IMR-90 (cell line): Measurements from ENCODE around the gene HDAC10. TPM values are rescaled to one million over a fixed set of nuclear protein-coding genes. Genes with fewer than 3 reads are reported as not detected.

Experiments
- ATAC-seq: fragments of 200-7000 bp; cut with Tn5 transposase; 2 replicates; pipeline ENCODE4 v1.9.1; 2020; ENCODE audit warnings: low read depth, mild to moderate bottlenecking, moderate library complexity
- BruUV-seq: library from RNA; stranded (reverse); fragments of 400-500 nt; replicated peaks from 2 replicates; lab custom pipeline; 2021; lab: Mats Ljungman, UMichigan
- CTCF ChIA-PET: fragments of 300-600 bp; formaldehyde crosslinking; extraction: SDS; loops from one replicate; lab custom pipeline; 2021; ENCODE audit warnings: antibody characterized with exemption; lab: Yijun Ruan, JAX
- POLR2A ChIA-PET: fragments of 300-600 bp; sonication (Branson Sonifier 250); formaldehyde crosslinking; loops from one replicate; lab custom pipeline; 2022; ENCODE audit warnings: antibody characterized with exemption; ENCODE audit not compliant: unreplicated experiment; lab: Charles Lee
- DNase-seq: peaks from one replicate; pipeline ENCODE4 v3.0.0; 2013
- H2AFZ ChIP-seq: replicated peaks from 2 replicates; pipeline ENCODE3; 2013; ENCODE audit warnings: low read length, mild to moderate bottlenecking; ENCODE audit not compliant: poor library complexity
- H2AK5ac ChIP-seq: 2 replicates; pipeline ENCODE4 v1.6.1; 2013; ENCODE audit warnings: low read depth, low read length, inconsistent platforms
- H2AK9ac ChIP-seq: replicated peaks from 2 replicates; pipeline ENCODE3; 2013; ENCODE audit warnings: mild to moderate bottlenecking, low read depth, low read length, moderate library complexity; ENCODE audit not compliant: poor library complexity
- H2BK120ac ChIP-seq: 2 replicates; pipeline ENCODE4 v1.6.1; 2013; ENCODE audit warnings: low read depth, low read length, inconsistent platforms
- H2BK15ac ChIP-seq: 3 replicates; pipeline ENCODE4 v1.6.1; 2013; ENCODE audit warnings: low read depth, low read length, inconsistent platforms
- H2BK20ac ChIP-seq: 2 replicates; pipeline ENCODE4 v1.6.1; 2013; ENCODE audit warnings: low read depth, mild to moderate bottlenecking, inconsistent platforms, low read length, moderate library complexity
- H2BK5ac ChIP-seq: 2 replicates; pipeline ENCODE4 v1.6.1; 2013; ENCODE audit warnings: mild to moderate bottlenecking, low read depth, low read length, inconsistent platforms; ENCODE audit not compliant: poor library complexity, severe bottlenecking
- H3K14ac ChIP-seq: replicated peaks from 2 replicates; pipeline ENCODE4 v1.6.1; 2013; ENCODE audit warnings: low read depth, low read length, inconsistent platforms
- H3K18ac ChIP-seq: 2 replicates; pipeline ENCODE4 v1.6.1; 2013; ENCODE audit warnings: low read depth, low read length, control low read depth
- H3K23ac ChIP-seq: 2 replicates; pipeline ENCODE4 v1.6.1; 2013; ENCODE audit warnings: low read depth, low read length, inconsistent platforms
- H3K27ac ChIP-seq: 2 replicates; pipeline ENCODE4 v1.5.1; 2013; ENCODE audit warnings: mild to moderate bottlenecking, control low read depth, low read length; ENCODE audit not compliant: insufficient read depth
- H3K27me3 ChIP-seq: 2 replicates; pipeline ENCODE4 v1.6.1; 2013; ENCODE audit warnings: low read length; ENCODE audit not compliant: control insufficient read depth, insufficient read depth
- H3K36me3 ChIP-seq: 2 replicates; pipeline ENCODE4 v1.6.1; 2013; ENCODE audit warnings: low read length, mixed read lengths; ENCODE audit not compliant: control insufficient read depth, insufficient read depth
- H3K4ac ChIP-seq: 2 replicates; pipeline ENCODE4 v1.6.1; 2013; ENCODE audit warnings: low read depth, low read length, inconsistent platforms
- H3K4me1 ChIP-seq: 2 replicates; pipeline ENCODE4 v1.6.1; 2013; ENCODE audit warnings: low read length, mixed read lengths; ENCODE audit not compliant: control insufficient read depth, insufficient read depth
- H3K4me2 ChIP-seq: 2 replicates; pipeline ENCODE4 v1.6.1; 2013; ENCODE audit warnings: low read depth, mild to moderate bottlenecking, control low read depth, low read length, moderate library complexity
- H3K4me3 ChIP-seq: 2 replicates; pipeline ENCODE4 v1.5.1; 2013; ENCODE audit warnings: low read depth, mild to moderate bottlenecking, control low read depth, low read length, moderate library complexity; ENCODE audit not compliant: insufficient read depth
- H3K56ac ChIP-seq: 2 replicates; pipeline ENCODE4 v1.6.1; 2013; ENCODE audit warnings: low read length, inconsistent platforms; ENCODE audit not compliant: insufficient read depth; ENCODE audit errors: extremely low read depth
- H3K79me1 ChIP-seq, 2 experiments: 2 replicates each; pipeline ENCODE4 v1.6.1; 2013; ENCODE audit warnings: low read length in 2 of 2, inconsistent platforms in 1 of 2, low read depth in 1 of 2
- H3K9ac ChIP-seq: 2 replicates; pipeline ENCODE4 v1.6.1; 2013; ENCODE audit warnings: low read depth, low read length, control low read depth
- H3K9me1 ChIP-seq: 2 replicates; pipeline ENCODE4 v1.6.1; 2013; ENCODE audit warnings: low read length, inconsistent platforms; ENCODE audit not compliant: insufficient read depth
- H3K9me3 ChIP-seq: 2 replicates; pipeline ENCODE4 v1.6.1; 2013; ENCODE audit warnings: low read length; ENCODE audit not compliant: control insufficient read depth, insufficient read depth
- H4K20me1 ChIP-seq: 2 replicates; pipeline ENCODE4 v1.6.1; 2013; ENCODE audit warnings: low read length, inconsistent platforms; ENCODE audit not compliant: insufficient read depth
- H4K5ac ChIP-seq: 2 replicates; pipeline ENCODE4 v1.6.1; 2013; ENCODE audit warnings: mild to moderate bottlenecking, low read depth, low read length, control low read depth
- H4K8ac ChIP-seq, 2 experiments: 2 replicates each; pipeline ENCODE4 v1.6.1; 2013; ENCODE audit warnings: low read depth in 2 of 2, low read length in 2 of 2, control low read depth in 1 of 2, inconsistent platforms in 1 of 2
- H4K91ac ChIP-seq: 2 replicates; pipeline ENCODE4 v1.6.1; 2013; ENCODE audit warnings: low read depth, low read length, inconsistent platforms; ENCODE audit not compliant: insufficient read depth
- CEBPB ChIP-seq: IDR thresholded peaks from 2 replicates; pipeline ENCODE4 v1.6.1; 2012; ENCODE audit warnings: low read depth, low read length, improper control_type of control experiment
- CTCF ChIP-seq: conservative IDR thresholded peaks from 2 replicates; pipeline ENCODE4 v1.5.1; 2012; ENCODE audit warnings: mild to moderate bottlenecking, low read depth, low read length, improper control_type of control experiment
- FOS ChIP-seq: fragments of 150-350 bp; IDR thresholded peaks from 2 replicates; pipeline ENCODE4 v1.6.1; 2016; ENCODE audit warnings: low read depth, low read length
- NFE2L2 ChIP-seq: fragments of 150-350 bp; IDR thresholded peaks from 2 replicates; pipeline ENCODE4 v1.6.1; 2016; ENCODE audit warnings: low read depth, mild to moderate bottlenecking, low read length
- POLR2A ChIP-seq: IDR thresholded peaks from 2 replicates; pipeline ENCODE4 v1.6.1; 2012; ENCODE audit warnings: mild to moderate bottlenecking, low read depth, low read length
- RCOR1 ChIP-seq: IDR thresholded peaks from 2 replicates; pipeline ENCODE4 v1.6.1; 2012; ENCODE audit warnings: mild to moderate bottlenecking, low read length, improper control_type of control experiment; ENCODE audit not compliant: insufficient replicate concordance
- RFX5 ChIP-seq: IDR thresholded peaks from 2 replicates; pipeline ENCODE4 v1.8.0; 2012; ENCODE audit warnings: low read depth, mild to moderate bottlenecking, low read length, moderate library complexity
- USF2 ChIP-seq: fragments of 150-350 bp; IDR thresholded peaks from 2 replicates; pipeline ENCODE4 v1.6.1; 2017; ENCODE audit warnings: mild to moderate bottlenecking, antibody characterized with exemption, low read length, low read depth
- WGBS, 2 experiments: methylation state at CpG; one replicate each; pipeline versions ENCODE4 v1.1.5 to v1.1.7; 2013; ENCODE audit warnings: missing lambda C conversion rate in 2 of 2; ENCODE audit not compliant: insufficient read length in 1 of 2; ENCODE audit errors: extremely low coverage in 2 of 2; 5-methylcytosine and 5-hydroxymethylcytosine counted together
- dilution Hi-C: fragments of 300-500 bp; cut with HindIII; formaldehyde crosslinking; loops from one replicate; pipeline ENCODE4 v1.14.3; 2018; ENCODE audit warnings: low sequenced_read_pairs; ENCODE audit not compliant: unreplicated experiment
- in situ Hi-C: fragments of 300-500 bp; cut with MboI; formaldehyde crosslinking; loops from 3 replicates; pipeline ENCODE4 v1.14.3; 2019; ENCODE audit warnings: low sequenced_read_pairs, inconsistent platforms, mixed read lengths
- intact Hi-C: fragments of 100-400 bp; cut with micrococcal nuclease; formaldehyde crosslinking; loops from 2 replicates; pipeline ENCODE4 v1.10.0; 2022
- polyA plus RNA-seq, 3 experiments: library from polyadenylated mRNA; depleted of rRNA; stranded (reverse); fragments of >200 nt; gene quantifications; 2 replicates each; pipeline ENCODE4 v1.2.3, GENCODE V29; 2012; ENCODE audit warnings: low replicate concordance in 1 of 3
- total RNA-seq: library from RNA; depleted of rRNA; stranded (reverse); fragments of >200 nt; gene quantifications from 2 replicates; pipeline ENCODE4 v1.2.3, GENCODE V29; 2012
- TF ChIP-seq, protein P1 (sequence below): fragments of 150-350 bp; IDR thresholded peaks from 2 replicates; pipeline ENCODE4 v1.6.1; 2016; ENCODE audit warnings: low read depth, mild to moderate bottlenecking, low read length, moderate library complexity, borderline replicate concordance

HDAC10 gene
- total and polyA plus RNA-seq, 2 of the 4 experiments (the other 2 are of a cell fraction): 3.9 to 35.7 TPM

DNA sequence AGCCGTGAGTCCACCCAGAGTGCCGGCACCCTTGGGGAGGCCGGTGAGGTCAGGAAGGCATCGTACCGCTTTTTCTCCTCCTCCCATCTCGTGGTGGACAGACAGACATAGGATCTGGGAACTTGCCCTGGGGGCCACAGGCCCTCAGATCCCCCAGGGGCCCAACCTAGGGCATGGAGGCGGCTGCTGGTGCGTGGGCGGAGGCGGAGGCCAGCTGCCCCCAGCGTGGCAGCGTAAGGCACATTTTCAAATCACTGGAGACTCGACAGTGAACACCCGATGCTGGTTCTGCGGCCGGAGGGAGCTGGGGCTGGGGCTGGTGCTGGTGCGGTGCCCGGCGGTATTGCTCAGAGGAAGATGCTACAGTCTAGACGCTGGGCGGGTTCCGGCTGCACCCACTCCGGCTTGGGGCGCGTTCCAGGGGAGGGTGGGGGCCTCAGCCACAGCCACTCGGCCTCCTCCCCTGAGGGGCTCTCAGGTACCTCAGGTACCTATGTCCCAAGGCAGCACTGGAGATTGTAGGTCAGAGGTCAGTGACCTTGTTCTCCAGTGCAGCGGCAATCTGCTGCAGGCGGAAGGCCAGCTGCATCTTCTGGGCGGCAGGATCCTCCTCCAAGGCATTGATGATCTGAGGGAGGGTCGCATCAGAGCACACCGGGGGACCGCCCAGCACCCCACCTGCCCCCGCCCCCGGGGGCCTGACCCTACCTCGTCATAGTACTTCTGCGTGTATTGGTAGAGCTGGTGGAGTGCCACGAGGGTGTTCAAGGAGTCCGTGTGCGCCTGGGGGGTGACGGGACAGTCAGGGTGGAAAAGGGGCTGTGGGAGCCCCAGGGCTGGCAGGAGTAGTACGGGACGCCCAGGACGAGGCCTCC lies 24.4 kb upstream of the HDAC10 start:
- H2BK120ac ChIP-seq: no peak overlapping the region
- DNase-seq (no peak), ATAC-seq (no peak)
- intact Hi-C loops (no loop called here), in situ Hi-C loops (loop anchor here (10.0 kb wide), 1 partner anchor 49 kb away; the partner anchor contains the start of gene DENND6B), dilution Hi-C loops (no loop called here)
- H3K27me3 ChIP-seq: no peaks in the 10 kb centered on the region
- H3K56ac ChIP-seq: no peak overlapping the region
- H3K18ac ChIP-seq: no peak overlapping the region
- no peak overlapping the region for H4K8ac ChIP-seq
- no peak overlapping the region for H2BK20ac ChIP-seq
- H3K27ac ChIP-seq: no peak overlapping the region
- peaks cover 0 to 22% of the 10 kb centered on the region in 2 experiments; a peak in 1 of 4 replicates for H3K79me1 ChIP-seq
- H2AFZ ChIP-seq: no peak overlapping the region
- POLR2A ChIA-PET: no interaction called here
- no peak overlapping the region for H4K5ac ChIP-seq
- H4K91ac ChIP-seq: no peak overlapping the region
- peaks cover 11% of the 10 kb centered on the region for H3K4me1 ChIP-seq
- H2AK5ac ChIP-seq: no peak overlapping the region
- TF ChIP-seq RFX5 (no peak), CEBPB (no peak), RCOR1 (no peak), USF2 (no peak), FOS (no peak), CTCF (no peak), NFE2L2 (no peak), POLR2A (no peak)
- TF ChIP-seq, protein P1, sequence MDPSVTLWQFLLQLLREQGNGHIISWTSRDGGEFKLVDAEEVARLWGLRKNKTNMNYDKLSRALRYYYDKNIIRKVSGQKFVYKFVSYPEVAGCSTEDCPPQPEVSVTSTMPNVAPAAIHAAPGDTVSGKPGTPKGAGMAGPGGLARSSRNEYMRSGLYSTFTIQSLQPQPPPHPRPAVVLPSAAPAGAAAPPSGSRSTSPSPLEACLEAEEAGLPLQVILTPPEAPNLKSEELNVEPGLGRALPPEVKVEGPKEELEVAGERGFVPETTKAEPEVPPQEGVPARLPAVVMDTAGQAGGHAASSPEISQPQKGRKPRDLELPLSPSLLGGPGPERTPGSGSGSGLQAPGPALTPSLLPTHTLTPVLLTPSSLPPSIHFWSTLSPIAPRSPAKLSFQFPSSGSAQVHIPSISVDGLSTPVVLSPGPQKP: no peak
- peaks cover 62% of the 10 kb centered on the region for H3K36me3 ChIP-seq
- H3K14ac ChIP-seq: no peak overlapping the region
- WGBS, 2 experiments: 94% methylated on average over 22 of the region's 43 CpGs; no CpG with 5 or more reads in 1 of the 2 experiments
- no peak overlapping the region for H2AK9ac ChIP-seq
- H2BK5ac ChIP-seq: no peak overlapping the region
- H3K9ac ChIP-seq: no peak overlapping the region
- H2BK15ac ChIP-seq: no peak overlapping the region
- no peak overlapping the region for H3K23ac ChIP-seq
- H3K4ac ChIP-seq: no peak overlapping the region
- peaks cover 56% of the 10 kb centered on the region for H4K20me1 ChIP-seq
- no peak overlapping the region for H3K4me3 ChIP-seq
- no peak overlapping the region for H3K4me2 ChIP-seq
- H3K9me1 ChIP-seq: no peaks in the 10 kb centered on the region
- no peaks in the 10 kb centered on the region for H3K9me3 ChIP-seq
- BruUV-seq: TSS peak; percentile 96
- CTCF ChIA-PET: no interaction called here
